GM21529 (cell line): Measurements from ENCODE around the gene BTBD9.
"Not testable (repeated sequence)": the region's sequence is repeated elsewhere in the genome, so short reads cannot be mapped to it uniquely, and the experiment has no call there.

Experiments used
- ATAC-seq: cut with Tn5 transposase; IDR thresholded peaks from one replicate; pipeline ENCODE4 v1.9.1; 2021; ENCODE audit not compliant: unreplicated experiment

The BTBD9 gene

DNA sequence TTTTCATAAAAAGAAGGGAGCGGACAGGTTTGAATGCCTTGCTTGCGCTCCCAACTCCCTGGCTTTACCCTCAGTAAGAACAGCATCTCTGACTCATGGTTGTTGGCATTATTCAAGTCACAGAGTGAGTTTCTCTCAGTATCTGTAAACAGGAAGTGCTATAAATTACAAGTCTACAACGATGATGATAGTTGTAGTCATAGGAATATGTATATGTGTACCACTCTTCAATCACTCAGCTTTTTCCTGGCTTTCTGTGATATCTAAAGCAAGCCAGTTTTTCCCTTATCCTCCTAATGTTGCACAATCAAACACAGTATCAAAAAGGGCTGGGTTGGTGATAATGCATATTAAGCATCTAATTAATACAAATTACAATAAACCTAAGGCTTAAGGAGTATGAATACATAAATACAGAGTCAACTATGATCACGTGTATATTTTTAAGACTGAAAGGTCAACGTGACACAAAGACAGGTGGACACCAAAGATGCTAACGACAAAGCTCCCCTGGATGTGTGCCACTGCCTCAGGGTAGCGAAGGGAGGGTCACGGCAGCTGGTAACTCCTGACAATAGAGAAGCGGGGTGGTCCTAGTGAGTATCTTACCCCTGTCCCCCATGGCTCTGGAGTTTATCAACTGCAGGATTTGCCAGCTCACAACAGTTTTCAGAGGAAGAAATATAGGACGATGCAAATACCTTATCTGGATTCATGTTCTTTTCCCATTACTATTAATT is 202.8 kb downstream of the BTBD9 start:
- no peak for ATAC-seq

DNA sequence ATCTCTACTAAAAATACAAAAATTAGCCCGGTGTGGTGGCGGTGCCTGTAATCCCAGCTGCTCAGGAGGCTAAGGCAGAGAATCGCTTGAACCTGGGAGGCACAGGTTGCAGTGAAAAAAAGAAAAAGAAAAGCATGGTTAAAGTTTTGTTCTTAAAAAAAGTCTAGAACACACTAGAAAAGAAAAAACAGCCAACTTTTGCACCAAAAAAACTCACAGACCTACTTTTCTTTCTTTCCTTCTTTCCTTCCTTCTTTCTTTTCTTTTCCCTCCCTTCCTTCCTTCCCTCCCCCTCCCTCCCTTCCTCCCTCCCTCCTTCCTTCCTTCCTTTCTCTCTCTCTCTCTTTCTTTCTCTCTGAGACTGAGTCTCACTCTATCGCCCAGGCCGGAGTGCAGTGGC is 204.4 kb downstream of the BTBD9 start:
- no peak for ATAC-seq

DNA sequence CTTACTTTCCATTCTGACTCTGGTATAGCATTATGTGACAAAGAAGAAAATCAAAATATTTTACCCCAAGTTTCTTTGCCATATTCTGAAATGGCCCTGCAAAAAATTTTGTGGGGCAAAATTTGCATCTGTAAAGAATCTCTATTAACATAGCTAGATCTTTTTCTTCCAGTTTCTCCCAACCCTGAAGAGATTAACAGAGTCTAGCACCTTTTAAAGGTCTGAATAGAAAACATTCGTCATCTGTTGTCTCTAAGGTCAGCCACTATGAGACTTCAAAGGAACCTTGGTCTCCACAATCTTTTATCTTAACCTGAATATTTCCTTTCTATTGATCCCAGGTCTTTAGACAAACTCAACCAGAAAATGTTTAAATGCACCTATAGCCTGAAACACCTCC is 205.7 kb downstream of the BTBD9 start:
- no peak for ATAC-seq

DNA sequence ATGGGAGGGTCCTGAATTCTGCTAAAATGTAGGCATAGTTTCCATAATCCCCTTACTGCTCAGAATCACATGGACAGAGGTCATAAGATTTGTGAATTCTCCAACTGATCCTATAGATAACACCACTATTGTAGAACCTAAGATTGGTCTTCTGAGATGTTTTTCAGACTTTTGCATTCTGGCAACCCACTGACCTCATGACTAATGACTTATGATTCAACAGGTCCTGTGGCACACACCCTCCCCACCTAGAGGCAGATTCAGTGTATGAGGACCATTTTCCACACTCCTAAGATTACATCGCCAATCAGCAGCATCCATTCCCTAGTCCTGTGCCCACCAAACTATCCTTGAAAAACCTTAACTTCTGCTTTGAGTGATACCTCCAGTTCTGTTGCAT is 207.2 kb downstream of the BTBD9 start:
- no peak for ATAC-seq

DNA sequence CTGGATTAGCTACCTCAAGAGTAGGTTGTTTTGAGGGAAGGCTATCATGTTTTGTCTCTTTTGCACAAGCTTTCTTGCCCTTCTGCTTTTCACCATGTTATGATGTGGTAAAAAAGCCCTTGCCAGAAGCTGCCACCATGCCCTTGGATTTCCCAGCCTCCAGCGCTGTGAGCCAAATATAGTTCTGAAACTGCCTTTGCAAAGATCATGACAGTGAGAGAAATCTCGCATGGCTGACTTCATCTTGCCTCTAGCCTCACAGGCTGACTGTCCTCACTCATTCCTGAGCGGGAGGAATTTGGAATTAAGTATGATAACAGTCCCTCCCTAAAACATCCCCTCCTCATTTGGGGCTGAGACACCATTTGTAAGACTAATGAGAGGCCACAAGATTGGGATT is 207.7 kb downstream of the BTBD9 start:
- ATAC-seq, result no peak

DNA sequence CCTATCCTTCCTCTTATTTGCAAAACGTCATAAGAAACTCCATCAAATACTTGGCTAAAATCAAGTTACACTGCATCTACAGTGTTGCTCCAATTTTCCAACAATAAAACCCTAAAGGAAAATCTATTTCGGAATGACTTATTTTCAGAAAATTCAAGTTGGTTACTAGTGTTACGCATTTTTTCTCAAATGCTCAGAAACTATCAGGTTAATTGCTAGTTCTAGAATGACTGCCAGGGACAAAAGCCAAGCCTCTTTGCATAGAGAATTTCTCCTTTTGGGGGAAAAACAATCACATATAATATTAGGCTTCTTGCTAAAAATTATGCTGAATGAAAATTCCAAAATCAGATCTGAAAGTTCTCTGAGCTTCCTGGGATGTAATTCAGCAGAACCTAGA is 210.2 kb downstream of the BTBD9 start:
- no peak for ATAC-seq

DNA sequence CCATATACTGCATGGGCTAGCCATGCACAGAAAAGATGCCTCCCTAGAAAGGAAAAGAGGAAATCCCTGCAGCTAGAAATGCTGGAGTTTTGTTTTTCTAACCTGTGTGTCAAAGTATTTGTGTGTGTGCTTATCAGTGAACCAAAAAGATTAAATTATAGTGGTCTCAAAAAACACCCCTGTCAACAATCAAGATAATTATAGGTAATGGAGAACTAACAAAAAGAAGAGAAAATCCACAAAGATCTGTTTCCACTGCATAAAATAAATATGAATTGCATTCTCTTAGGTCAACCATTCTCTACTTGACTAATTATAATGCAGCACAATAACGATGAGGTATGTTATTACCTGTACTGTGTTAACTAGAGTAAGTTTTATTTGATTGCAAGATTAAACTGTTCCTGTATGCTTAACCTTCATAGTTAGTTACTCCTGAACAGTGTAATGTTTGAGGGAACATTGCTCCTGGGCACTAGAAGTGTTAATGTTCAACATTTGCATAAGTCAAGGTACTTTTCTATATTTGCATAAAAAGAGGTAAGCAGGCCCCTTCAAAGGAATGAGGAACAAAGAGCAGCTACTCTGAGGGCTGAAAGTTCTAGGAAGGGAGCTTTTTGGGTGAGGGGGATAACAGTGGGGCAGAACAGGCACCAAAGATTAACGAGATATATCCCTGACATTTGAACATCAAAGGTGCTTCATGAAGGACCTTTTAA is 212.1 kb downstream of the BTBD9 start:
- ATAC-seq, result peak; percentile 72

DNA sequence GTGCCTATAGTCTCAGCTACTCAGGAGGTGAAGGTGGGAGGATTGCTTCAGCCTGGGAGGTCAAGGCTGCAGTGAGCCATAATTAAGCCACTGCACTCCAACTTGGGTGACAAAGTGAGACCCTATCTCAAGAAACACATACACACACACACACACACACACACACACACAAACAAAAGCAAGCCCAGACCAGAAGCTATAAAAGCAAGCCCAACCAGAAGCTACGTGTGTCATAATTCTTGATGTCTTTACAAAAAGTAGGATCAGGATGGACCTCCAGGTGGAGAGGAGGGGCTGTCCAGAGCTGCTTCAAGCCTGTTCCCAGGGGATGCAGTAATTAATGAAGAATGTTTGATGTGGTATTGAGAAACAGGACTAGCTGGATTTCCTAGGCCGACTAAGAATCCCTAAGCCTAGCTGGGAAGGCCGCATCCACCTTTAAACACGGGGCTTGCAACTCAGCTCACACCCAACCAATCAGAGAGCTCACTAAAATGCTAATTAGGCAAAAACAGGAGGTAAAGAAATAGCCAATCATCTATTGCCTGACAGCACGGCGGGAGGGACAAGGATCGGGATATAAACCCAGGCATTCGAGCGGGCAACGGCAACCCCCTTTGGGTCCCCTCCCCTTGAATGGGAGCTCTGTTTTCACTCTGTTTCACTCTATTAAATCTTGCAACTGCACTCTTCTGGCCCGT is 213.8 kb downstream of the BTBD9 start:
- not testable (repeated sequence) for ATAC-seq

DNA sequence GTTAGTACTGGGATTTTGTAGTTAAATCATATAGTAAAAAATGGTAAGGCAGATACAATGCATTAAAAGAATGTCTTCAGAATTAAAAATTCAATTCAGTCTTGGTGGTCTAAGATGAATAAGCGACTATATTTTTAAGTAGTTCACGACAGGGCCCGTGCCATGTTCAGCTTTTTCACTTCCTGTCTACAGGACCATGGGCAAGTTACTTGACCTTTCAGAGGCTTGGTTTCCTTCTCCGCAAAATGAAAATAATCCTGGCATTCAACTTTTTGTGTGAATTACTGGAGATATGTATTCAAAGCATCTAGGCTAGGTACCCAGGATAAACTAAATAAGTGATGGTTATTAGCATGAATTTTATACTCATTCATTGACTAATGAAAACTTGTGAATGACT is 216.0 kb downstream of the BTBD9 start:
- ATAC-seq, result no peak

DNA sequence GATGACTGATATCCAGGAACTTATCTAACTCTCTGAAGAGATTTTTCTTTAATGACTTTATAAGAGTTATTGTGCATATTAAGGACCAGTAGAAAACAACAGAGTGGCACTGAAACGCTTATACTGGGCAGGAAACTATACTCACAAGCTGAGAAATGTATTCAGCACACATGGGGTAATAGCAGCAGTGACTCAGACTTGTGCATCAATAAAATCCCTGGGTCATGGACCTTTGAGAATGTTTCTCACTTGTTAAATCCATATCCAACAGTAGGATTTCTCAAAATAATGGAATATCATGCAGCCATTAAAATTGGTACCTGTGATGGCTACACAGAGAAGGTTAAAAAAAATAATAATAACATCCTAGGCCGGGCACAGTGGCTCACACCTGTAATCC is 219.5 kb downstream of the BTBD9 start:
- ATAC-seq, result no peak

DNA sequence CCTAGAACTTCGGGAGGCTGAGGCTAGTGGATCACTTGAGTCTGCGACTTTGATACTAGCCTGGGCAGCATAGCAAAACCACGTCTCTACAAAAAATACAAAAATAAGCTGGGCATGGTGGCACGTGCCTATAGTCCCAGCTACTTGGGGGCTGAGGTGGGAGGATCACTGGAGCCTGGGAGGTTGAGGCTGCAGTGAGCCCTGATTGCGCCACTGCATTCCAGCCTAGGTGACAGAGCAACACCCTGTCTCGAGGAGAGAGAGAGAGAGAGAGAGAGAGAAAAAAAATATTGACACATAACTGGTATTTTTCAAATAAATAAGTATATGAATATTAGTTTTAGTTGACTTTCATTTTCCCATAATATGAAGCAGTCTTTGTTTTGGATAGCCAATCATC is 222.2 kb downstream of the BTBD9 start:
- ATAC-seq, result no peak

DNA sequence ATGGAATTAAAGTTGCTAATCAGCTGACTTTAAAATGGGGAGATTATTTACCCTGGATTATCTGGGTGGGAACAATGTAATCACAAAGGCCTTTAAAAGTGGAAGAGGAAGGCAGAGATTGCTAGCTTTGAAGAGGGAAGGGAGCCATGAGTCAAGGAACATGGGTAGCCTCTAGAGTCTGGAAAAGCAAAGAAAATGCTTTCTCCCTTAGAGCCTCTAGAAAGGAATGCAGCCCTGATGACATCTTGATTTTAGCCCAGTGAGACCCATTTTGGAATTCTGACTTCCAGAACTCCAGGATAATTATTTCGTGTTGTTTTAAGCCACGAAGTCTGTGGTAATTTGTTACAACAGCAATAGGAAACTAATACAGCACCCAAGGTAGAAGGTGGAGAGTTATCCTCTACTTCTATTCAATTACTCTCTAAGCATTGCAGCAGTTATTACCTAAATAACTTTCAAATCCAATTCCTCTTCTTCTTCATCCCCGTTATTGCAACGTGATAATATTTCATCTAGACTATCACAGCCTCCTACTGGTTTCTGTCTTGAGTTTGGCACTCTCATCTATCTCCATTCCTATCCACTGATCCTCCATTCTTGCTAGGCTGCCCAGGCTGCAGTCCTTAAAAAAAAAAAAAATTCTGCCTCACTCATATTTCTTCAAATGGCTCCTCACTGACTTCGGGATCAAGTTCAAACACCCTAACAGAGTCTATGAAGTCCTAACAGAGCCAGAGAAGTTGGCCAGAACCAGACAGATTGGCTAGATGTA is 224.3 kb downstream of the BTBD9 start:
- ATAC-seq, result no peak

DNA sequence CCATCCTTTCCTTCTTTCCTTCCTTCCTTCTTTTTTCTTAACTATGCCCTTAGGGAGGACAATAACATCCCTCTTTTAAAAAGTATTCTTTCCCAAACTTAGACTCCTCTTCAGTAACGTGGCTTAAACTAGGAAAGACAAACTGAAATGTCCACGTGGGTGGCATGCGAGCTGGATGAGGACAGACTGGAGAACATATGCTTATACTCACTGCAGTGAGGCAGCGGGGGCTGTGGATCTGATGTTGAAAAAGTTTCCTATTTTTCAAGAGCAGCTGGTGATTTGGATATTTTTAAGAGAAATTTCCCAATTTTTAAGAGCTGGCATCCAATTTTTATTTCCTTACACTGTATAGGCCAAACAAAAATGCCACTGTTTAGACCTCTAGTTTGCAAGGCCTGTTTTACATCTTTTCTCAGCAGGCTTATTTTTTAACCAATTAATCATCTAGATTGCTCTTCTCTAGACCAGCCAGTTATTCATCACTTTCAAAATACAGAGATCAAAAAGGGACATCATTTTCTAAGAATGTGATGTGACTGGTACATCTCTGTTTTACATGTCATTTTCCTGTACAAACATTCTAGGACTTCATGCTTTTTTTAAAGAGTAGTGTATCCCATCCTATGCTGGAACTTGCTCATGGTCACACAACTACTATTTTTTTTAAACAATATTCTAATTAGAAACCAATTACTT is 226.5 kb downstream of the BTBD9 start:
- no peak for ATAC-seq

DNA sequence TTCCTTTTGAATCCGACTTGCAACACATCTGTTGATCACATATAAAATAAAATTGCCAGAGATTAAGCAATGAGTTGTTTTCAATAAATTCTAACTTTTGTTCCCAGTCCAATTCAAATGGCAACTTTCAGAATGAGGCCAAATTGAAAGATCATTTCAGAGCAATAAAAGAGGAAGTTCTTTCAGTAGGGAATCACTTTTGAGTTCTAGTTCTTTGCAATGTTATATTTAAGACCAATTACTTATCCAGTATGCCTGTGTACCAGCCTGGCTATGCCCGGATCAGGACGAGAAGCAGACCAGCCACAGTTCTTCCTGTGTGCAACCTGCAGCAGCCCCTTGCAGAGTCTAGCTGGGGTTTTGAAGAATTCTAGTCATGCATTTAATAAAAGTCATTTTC is 232.5 kb downstream of the BTBD9 start:
- ATAC-seq, result no peak

DNA sequence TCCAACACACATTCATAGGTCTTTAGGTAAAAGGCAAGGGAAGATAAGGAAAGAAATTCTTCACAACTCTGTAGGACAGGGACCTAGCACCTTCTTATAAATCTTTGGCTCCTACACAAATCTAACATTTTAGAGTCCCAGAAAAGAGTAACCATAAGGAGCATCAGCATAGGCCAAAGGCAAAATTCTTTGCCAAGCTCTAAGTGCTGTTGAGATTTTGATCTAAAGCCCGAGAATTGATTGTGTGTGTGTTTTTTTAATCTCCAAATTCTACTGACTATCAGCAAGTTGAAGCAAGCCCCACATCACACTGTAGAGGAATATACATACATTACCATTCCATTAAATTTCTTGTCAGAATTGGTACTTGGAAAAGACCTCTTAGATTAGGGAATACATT is 233.6 kb downstream of the BTBD9 start:
- no peak for ATAC-seq

DNA sequence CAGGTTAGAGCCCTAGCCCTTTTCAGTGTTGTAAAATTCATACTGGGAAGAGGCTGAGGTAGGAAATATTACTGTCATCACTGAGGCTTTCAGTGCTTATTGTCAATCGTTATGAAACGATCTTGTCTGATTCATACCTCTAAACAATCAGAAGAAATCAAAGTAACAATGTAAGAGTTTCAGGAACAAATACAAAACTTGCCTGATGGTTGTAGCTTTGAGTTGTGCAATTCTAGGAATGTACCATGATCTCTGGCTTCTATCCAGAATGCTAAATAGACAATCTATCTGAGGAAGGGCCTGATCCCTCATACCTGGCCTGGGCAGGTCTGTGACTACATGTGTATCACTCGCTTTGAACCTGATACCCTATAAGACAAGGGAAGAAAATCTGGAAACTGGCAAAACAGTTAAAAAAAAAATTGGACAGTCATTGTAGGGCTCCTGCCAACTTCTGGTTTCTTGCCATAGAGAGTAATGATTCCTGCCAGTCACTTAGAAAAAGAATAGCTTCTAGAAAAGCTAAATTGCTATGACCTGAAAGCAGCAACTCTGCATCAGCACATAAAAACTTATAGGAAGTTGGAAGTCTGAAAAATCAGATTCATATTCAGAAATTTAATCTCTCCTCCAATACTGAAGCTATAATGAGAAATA is 234.7 kb downstream of the BTBD9 start:
- no peak for ATAC-seq

DNA sequence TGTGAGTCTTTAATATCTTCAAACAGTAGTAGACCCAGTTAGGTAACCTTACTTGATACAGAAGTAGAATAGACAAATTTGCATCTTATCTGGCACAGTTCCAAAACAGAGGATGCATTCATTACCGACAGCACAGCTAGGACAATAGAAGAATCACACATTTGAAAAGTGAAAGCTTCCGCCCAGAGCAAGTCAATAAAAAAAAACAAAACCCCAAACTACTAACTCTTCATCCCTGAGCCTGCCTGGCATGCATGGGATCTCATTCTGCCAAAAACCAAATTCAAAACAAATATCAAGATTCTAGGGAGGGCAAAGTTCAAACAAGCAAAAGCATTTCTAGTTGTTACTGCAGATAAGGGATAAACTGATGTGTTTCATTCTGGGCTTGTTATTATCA is 235.4 kb downstream of the BTBD9 start:
- no peak for ATAC-seq

DNA sequence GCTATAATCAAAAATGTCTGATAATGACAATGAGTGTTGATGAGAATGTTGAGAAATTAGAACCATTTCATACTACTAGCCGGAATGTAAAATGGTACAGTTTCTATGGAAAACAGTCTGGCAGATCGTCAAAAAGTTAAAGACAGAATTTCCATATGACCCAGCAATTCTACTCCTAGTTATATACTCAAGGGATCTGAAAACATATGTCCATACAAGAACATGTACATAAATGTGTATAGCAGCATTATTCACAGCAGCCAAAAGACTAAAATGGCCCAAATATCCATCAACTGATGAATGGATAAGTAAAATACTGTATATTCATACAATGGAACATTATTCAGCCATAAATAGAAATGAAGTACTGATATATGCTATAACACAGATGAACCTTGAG is 236.2 kb downstream of the BTBD9 start:
- no peak for ATAC-seq

DNA sequence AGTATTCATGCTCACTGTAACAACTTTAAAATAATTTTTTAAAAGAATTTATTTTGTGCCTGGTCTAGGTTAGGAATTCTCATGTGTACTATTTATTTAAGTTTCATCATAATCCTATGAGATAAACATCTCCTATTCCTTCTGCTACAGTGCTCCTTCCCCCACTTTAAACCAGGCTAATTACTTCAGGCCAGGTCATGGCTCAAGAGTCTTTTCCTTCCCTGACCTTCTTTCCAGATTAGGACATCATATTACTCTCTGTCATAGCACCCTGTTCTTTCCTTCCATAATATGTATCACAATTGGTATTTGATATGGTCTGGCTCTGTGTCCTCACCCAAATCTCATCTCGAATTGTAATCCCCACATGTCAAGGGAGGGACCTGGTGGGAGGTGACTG is 239.0 kb downstream of the BTBD9 start:
- no peak for ATAC-seq

DNA sequence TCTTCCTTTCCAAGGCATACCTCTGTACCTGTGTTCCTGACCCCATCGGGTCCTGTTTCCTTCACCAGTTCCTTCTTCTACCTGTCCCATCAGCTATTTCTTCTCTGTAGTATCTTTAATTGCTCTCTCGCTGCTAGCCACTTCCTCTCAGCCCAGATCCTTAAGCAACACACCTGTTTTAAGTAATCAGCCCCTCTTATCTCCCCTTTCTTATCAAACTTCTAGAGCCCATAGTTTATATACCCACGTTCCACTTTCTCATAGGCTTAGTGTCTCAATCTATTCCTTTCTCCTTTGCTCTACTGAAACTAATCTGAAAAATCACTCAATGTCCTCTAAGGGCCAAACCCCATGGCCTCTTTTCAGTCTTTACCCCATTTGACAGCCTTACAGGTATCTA is 239.6 kb downstream of the BTBD9 start:
- no peak for ATAC-seq
